A549 (cell line): ENCODE measurements around the gene REXO5. TPM values are rescaled to one million over a fixed set of nuclear protein-coding genes. Genes with fewer than 3 reads are reported as not detected.

Experiments used
- ATAC-seq, 2 experiments: fragments of 200-7000 bp in 1 of 2; fragments of >200 bp in 1 of 2; cut with Nextera tagmentation in 1 of 2; cut with Tn5 transposase in 1 of 2; 3 replicates each; pipeline versions ENCODE4 v1.8.0 to v1.9.1; 2018 to 2020; ENCODE audit warnings: mild to moderate bottlenecking in 1 of 2, moderate library complexity in 1 of 2
- CTCF ChIA-PET: fragments of 300-600 bp; sonication (Branson Sonifier 250); formaldehyde crosslinking; extraction: SDS; loops from one replicate; lab custom pipeline; 2021; ENCODE audit warnings: antibody characterized with exemption, inconsistent platforms; lab: Yijun Ruan, JAX
- POLR2A ChIA-PET: fragments of 350-600 bp; formaldehyde crosslinking; extraction: SDS; loops from one replicate; lab custom pipeline; 2021; ENCODE audit warnings: antibody characterized with exemption, inconsistent platforms; lab: Yijun Ruan, JAX
- DNase-seq, 2 experiments: peaks; one replicate each; pipeline versions ENCODE4 v3.0.0 to v3.0.0-alpha.2; 2011 to 2016; ENCODE audit warnings: low read depth in 1 of 2, low spot score in 1 of 2
- FAIRE-seq: peaks from 2 replicates; lab custom pipeline; 2011; peaks lifted over from hg19 to GRCh38; lab: Jason Lieb, UNC
- H3K27ac ChIP-seq, 2 experiments: fragments of >200 bp; sonication (Bioruptor Twin); formaldehyde crosslinking; 3 replicates each; pipeline ENCODE4 v1.5.1; 2016 to 2017
- H3K4me1 ChIP-seq: fragments of >200 bp; sonication (Bioruptor Twin); formaldehyde crosslinking; 3 replicates; pipeline ENCODE4 v1.6.1; 2016
- H3K4me2 ChIP-seq: fragments of >200 bp; sonication (Bioruptor Twin); formaldehyde crosslinking; 3 replicates; pipeline ENCODE4 v1.6.1; 2016
- H3K4me3 ChIP-seq: fragments of >200 bp; sonication (Bioruptor Twin); formaldehyde crosslinking; 3 replicates; pipeline ENCODE4 v1.5.1; 2016
- H3K9me3 ChIP-seq: fragments of >200 bp; sonication (Bioruptor Twin); formaldehyde crosslinking; 3 replicates; pipeline ENCODE4 v1.6.1; 2016
- BHLHE40 ChIP-seq: IDR thresholded peaks from 2 replicates; pipeline ENCODE4 v1.6.1; 2012; ENCODE audit warnings: low read depth, low read length, inconsistent platforms
- CBX8 ChIP-seq: fragments of 200-600 bp; sonication (generic); IDR thresholded peaks from 2 replicates; pipeline ENCODE4 v1.6.1; 2016
- EHMT2 ChIP-seq: fragments of 200-600 bp; sonication (generic); IDR thresholded peaks from 2 replicates; pipeline ENCODE4 v1.6.1; 2016; ENCODE audit warnings: antibody characterized with exemption, low read depth, mild to moderate bottlenecking, moderate library complexity
- EP300 ChIP-seq, 2 experiments: fragments of >200 bp; sonication (Bioruptor Twin); formaldehyde crosslinking; IDR thresholded peaks; 2 replicates in 1 of 2; 3 replicates in 1 of 2; pipeline ENCODE4 v1.6.1; 2016 to 2017
- FOXS1 ChIP-seq: fragments of 250-450 bp; sonication (Bioruptor Pico); IDR thresholded peaks from 2 replicates; pipeline ENCODE4 v1.5.0; 2020; ENCODE audit warnings: mild to moderate bottlenecking, moderate library complexity
- GATA3 ChIP-seq: IDR thresholded peaks from 2 replicates; pipeline ENCODE4 v1.6.1; 2012; ENCODE audit warnings: borderline replicate concordance
- HOXA7 ChIP-seq: fragments of 250-450 bp; sonication (Bioruptor Pico); IDR thresholded peaks from 2 replicates; pipeline ENCODE4 v1.5.0; 2020; ENCODE audit warnings: mild to moderate bottlenecking, moderate library complexity
- HOXB5 ChIP-seq: fragments of 250-450 bp; sonication (Bioruptor Pico); IDR thresholded peaks from 2 replicates; pipeline ENCODE4 v1.5.0; 2020; ENCODE audit warnings: mild to moderate bottlenecking, moderate library complexity
- JUNB ChIP-seq: fragments of >200 bp; sonication (Bioruptor Twin); formaldehyde crosslinking; IDR thresholded peaks from 2 replicates; pipeline ENCODE4 v1.6.1; 2016
- KDM1A ChIP-seq: fragments of 200-600 bp; sonication (generic); IDR thresholded peaks from 2 replicates; pipeline ENCODE4 v1.6.1; 2016; ENCODE audit warnings: low read depth, mild to moderate bottlenecking
- MAFK ChIP-seq: fragments of 450-650 bp; IDR thresholded peaks from 2 replicates; pipeline ENCODE4 v1.6.1; 2014; ENCODE audit not compliant: partially characterized antibody
- MYC ChIP-seq: IDR thresholded peaks from 2 replicates; pipeline ENCODE4 v1.6.1; 2012; ENCODE audit warnings: mild to moderate bottlenecking, inconsistent platforms, low read length, improper control_type of control experiment, borderline replicate concordance
- NFE2L2 ChIP-seq: fragments of 150-350 bp; conservative IDR thresholded peaks from 2 replicates; pipeline ENCODE4 v1.6.1; 2014; ENCODE audit warnings: low read length
- PHF8 ChIP-seq: fragments of 200-600 bp; sonication (generic); IDR thresholded peaks from 2 replicates; pipeline ENCODE4 v1.6.1; 2016; ENCODE audit warnings: low read depth, mild to moderate bottlenecking, antibody characterized with exemption, moderate library complexity, borderline replicate concordance
- POLR2A ChIP-seq: IDR thresholded peaks from 2 replicates; pipeline ENCODE4 v1.6.1; 2012; ENCODE audit warnings: mild to moderate bottlenecking, low read length
- POLR2AphosphoS2 ChIP-seq: conservative IDR thresholded peaks from 2 replicates; pipeline ENCODE4 v1.6.1; 2012; ENCODE audit warnings: low read length, improper control_type of control experiment, inconsistent platforms
- RAD21 ChIP-seq, 2 experiments: fragments of >200 bp in 1 of 2; sonication (Bioruptor Twin) in 1 of 2; formaldehyde crosslinking in 1 of 2; IDR thresholded peaks in 1 of 2; conservative IDR thresholded peaks in 1 of 2; 2 replicates in 1 of 2; 3 replicates in 1 of 2; pipeline ENCODE4 v1.6.1; 2012 to 2018; ENCODE audit warnings: inconsistent platforms in 1 of 2
- RFX5 ChIP-seq: fragments of 450-650 bp; IDR thresholded peaks from 2 replicates; pipeline ENCODE4 v1.7.1; 2014; ENCODE audit warnings: antibody characterized with exemption, mild to moderate bottlenecking, moderate library complexity
- TFCP2L1 ChIP-seq: fragments of 250-450 bp; sonication (Bioruptor Pico); IDR thresholded peaks from 2 replicates; pipeline ENCODE4 v1.5.0; 2021; ENCODE audit warnings: mild to moderate bottlenecking
- ZC3H11A ChIP-seq: fragments of 450-650 bp; IDR thresholded peaks from 2 replicates; pipeline ENCODE4 v1.6.1; 2014; ENCODE audit warnings: antibody characterized with exemption, mild to moderate bottlenecking
- ZFP36 ChIP-seq: fragments of 450-650 bp; IDR thresholded peaks from 2 replicates; pipeline ENCODE4 v1.6.1; 2014; ENCODE audit warnings: borderline replicate concordance; ENCODE audit not compliant: partially characterized antibody
- ZNF302 ChIP-seq: fragments of 250-450 bp; sonication (Bioruptor Pico); IDR thresholded peaks from 2 replicates; pipeline ENCODE4 v1.9.0; 2021; ENCODE audit warnings: inconsistent platforms, mild to moderate bottlenecking, moderate library complexity
- ZSCAN20 ChIP-seq: fragments of 250-450 bp; sonication (Bioruptor Pico); IDR thresholded peaks from 2 replicates; pipeline ENCODE4 v1.8.0; 2022; ENCODE audit warnings: mild to moderate bottlenecking, moderate library complexity
- WGBS: methylation state at CpG from one replicate; pipeline ENCODE4 v1.1.6; 2017; ENCODE audit errors: missing lambda C conversion rate; 5-methylcytosine and 5-hydroxymethylcytosine counted together
- polyA plus RNA-seq, 4 experiments: library from polyadenylated mRNA; depleted of rRNA in 3 of 4; stranded (reverse); fragments of >200 nt; fragmentation: RNase III in 1 of 4; extraction: RNeasy Plus Mini Kit Qiagen cat#74134 plus additional on column Dnase treatment in 1 of 4; gene quantifications; 2 replicates in 3 of 4; 3 replicates in 1 of 4; pipeline ENCODE4 v1.2.3, GENCODE V29; 2011 to 2017
- TF ChIP-seq, protein P1 (sequence below): fragments of 450-650 bp; IDR thresholded peaks from 2 replicates; pipeline ENCODE4 v1.6.1; 2014; ENCODE audit warnings: antibody characterized with exemption
- TF ChIP-seq, protein P2 (sequence below): IDR thresholded peaks from 2 replicates; pipeline ENCODE4 v1.6.1; 2012; ENCODE audit warnings: low read depth, borderline replicate concordance
- TF ChIP-seq, protein P3 (sequence below): IDR thresholded peaks from 2 replicates; pipeline ENCODE4 v1.6.1; 2012
- TF ChIP-seq, protein P4 (sequence below): fragments of 250-450 bp; sonication (Bioruptor Pico); IDR thresholded peaks from 2 replicates; pipeline ENCODE4 v1.5.0; 2020; ENCODE audit warnings: low read depth, mild to moderate bottlenecking, moderate library complexity
- TF ChIP-seq, protein P5 (sequence below): fragments of 250-450 bp; sonication (Bioruptor Pico); IDR thresholded peaks from 2 replicates; pipeline ENCODE4 v1.5.0; 2021; ENCODE audit warnings: mild to moderate bottlenecking, moderate library complexity, borderline replicate concordance

Gene REXO5
- polyA plus RNA-seq, 2 of the 4 experiments (the other 2 are of a cell fraction): 4.0 to 5.1 TPM

DNA sequence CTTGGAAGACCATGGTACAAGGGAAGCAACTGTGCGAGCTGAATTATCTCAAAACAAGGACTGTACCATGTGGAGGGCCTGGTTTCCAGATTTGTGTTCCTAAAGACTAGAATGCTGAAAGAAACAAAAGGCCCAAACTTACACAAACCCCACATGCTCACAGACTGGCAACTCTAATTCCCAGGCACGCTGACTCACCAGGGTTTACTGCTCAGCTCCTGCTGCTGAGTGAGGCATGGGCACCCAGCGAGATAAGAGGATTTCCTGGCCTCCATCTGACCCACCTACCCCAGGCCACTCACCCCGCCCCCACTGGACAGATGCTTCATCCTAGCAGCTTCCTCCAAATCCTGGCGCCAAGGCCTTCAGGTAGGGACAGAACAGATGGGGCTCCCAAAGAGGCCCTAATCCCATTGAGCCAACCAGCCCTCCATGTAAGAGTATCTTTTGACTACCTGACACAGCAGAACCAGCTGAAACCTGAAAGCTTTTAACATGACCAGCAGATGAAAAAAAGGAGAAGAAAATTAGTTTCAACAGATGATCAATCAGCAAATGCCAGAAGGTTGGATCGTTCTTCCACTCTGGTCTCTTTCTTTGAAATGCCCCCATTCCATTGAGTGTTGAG, 59.9 kb downstream of the REXO5 start (continued):
- TF ChIP-seq FOXS1 (CRISPR knock-in tag) (no peak), BHLHE40 (no peak), RAD21 (conservative IDR thresholded peaks at IDR 0.05 in 1 of 2, IDR thresholded peaks at IDR 0.05 in 1 of 2) (0 out of 5 replicates have a peak, but pooled peaks of 1 of the 2 experiments have one; percentile 3)
- TF ChIP-seq, protein P1, sequence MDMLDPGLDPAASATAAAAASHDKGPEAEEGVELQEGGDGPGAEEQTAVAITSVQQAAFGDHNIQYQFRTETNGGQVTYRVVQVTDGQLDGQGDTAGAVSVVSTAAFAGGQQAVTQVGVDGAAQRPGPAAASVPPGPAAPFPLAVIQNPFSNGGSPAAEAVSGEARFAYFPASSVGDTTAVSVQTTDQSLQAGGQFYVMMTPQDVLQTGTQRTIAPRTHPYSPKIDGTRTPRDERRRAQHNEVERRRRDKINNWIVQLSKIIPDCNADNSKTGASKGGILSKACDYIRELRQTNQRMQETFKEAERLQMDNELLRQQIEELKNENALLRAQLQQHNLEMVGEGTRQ: no peak
- TF ChIP-seq, all 56 proteins: peak for 7

DNA sequence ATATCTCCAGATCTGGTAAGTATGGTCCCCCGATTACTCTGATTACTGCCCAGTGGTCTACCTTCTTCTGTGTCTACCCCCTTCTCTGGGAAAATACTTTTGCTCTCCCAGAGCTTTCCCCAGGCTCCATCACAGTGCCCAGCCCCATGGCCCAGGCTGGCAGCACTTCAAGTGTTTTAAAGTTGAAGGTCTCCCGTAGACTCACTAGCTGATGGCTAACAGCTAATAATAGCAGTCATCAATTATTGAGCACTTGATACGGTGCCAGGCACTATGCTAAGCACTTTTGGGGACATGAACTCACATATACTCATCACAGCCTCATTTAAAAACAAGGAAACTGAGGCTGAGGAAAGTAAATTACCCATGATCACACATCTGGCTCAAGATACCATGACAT, 60.5 kb downstream of the REXO5 start:
- WGBS: 86% methylated on average over 3 of the region's 3 CpGs
- no peak for FAIRE-seq
- peak overlapping the region; percentile 87 to 94 for H3K27ac ChIP-seq
- no peak overlapping the region for H3K4me3 ChIP-seq
- no peak for DNase-seq
- H3K4me2 ChIP-seq: peak overlapping the region; percentile 68
- no peaks in the 10 kb centered on the region for H3K9me3 ChIP-seq
- TF ChIP-seq PHF8: no peak
- TF ChIP-seq ZFP36: no peak
- TF ChIP-seq, protein P2, sequence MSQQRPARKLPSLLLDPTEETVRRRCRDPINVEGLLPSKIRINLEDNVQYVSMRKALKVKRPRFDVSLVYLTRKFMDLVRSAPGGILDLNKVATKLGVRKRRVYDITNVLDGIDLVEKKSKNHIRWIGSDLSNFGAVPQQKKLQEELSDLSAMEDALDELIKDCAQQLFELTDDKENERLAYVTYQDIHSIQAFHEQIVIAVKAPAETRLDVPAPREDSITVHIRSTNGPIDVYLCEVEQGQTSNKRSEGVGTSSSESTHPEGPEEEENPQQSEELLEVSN: no peak
- no peak for TF ChIP-seq RFX5
- no peak for TF ChIP-seq HOXA7 (CRISPR knock-in tag)
- no peak for TF ChIP-seq ZSCAN20 (CRISPR knock-in tag)
- TF ChIP-seq RAD21 (conservative IDR thresholded peaks at IDR 0.05 in 1 of 2, IDR thresholded peaks at IDR 0.05 in 1 of 2): no peak
- TF ChIP-seq, protein P3, sequence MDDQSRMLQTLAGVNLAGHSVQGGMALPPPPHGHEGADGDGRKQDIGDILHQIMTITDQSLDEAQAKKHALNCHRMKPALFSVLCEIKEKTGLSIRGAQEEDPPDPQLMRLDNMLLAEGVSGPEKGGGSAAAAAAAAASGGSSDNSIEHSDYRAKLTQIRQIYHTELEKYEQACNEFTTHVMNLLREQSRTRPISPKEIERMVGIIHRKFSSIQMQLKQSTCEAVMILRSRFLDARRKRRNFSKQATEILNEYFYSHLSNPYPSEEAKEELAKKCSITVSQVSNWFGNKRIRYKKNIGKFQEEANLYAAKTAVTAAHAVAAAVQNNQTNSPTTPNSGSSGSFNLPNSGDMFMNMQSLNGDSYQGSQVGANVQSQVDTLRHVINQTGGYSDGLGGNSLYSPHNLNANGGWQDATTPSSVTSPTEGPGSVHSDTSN: no peak
- TF ChIP-seq EHMT2: no peak
- TF ChIP-seq GATA3: no peak
- no peak for TF ChIP-seq ZC3H11A
- POLR2A ChIA-PET: interaction anchor here (1.2 to 3.2 kb wide), 2 partner anchors 15 to 33 kb away, joined by 4 to 9 read pairs; partner anchors contain the start of genes DCUN1D3 and LYRM1
- CTCF ChIA-PET: interaction anchor here (1.1 to 5.4 kb wide), 8 partner anchors 8 to 434 kb away, joined by 3 to 50 read pairs (median 6); partner anchors contain the start of genes ERI2 and REXO5
- ATAC-seq: no peak
- H3K4me1 ChIP-seq: peaks cover 58% of the 10 kb centered on the region

DNA sequence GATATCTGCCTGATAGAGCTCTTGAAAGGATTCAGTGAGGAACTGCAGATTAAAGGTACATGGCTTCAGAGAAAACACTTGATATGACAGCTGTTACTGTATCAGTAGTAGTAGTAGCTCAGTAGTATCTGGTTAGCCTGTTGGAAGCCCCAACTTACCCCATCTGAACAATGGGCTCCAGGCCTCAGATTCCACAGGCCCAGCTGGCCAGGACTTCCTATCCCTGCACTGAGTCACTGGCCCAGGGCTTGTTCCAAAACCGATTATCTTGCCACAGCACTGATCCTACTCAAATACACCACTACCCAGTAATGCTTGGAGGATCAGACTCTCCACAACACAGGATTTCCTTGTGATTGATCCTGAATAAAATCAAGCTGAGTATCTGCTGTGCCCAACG, 61.3 kb downstream of the REXO5 start:
- Histone ChIP-seq H3K4me1 (peaks cover 58% of the 10 kb centered on the region), H3K9me3 (no peaks in the 10 kb centered on the region), H3K27ac (peak overlapping the region in 1 of 2 experiments; percentile 87; a peak in 3 of 6 replicates), H3K4me2 (no peak overlapping the region; the same call in 2 of the 3 replicates), H3K4me3 (no peak overlapping the region)
- WGBS: 84% methylated on average over 2 of the region's 2 CpGs
- no peak for ATAC-seq
- FAIRE-seq: no peak
- ChIA-PET CTCF (interaction anchor here (1.0 to 5.4 kb wide), 6 partner anchors 11 to 433 kb away, joined by 3 to 50 read pairs (median 6); partner anchors contain the start of genes ERI2 and REXO5), POLR2A (interaction anchor here (3.2 kb wide), 1 partner anchor 33 kb away, joined by 9 read pairs; the partner anchor contains the start of genes DCUN1D3 and LYRM1)
- no peak for DNase-seq
- TF ChIP-seq CBX8 (no peak), HOXB5 (CRISPR knock-in tag) (no peak), MYC (no peak), PHF8 (no peak), HOXA7 (CRISPR knock-in tag) (no peak), ZNF302 (CRISPR knock-in tag) (no peak), TFCP2L1 (CRISPR knock-in tag) (no peak), JUNB (no peak), NFE2L2 (no peak), MAFK (no peak), EP300 (IDR thresholded peaks at IDR 0.05) (no peak), POLR2AphosphoS2 (no peak), POLR2A (no peak), EHMT2 (no peak), KDM1A (no peak), ZSCAN20 (CRISPR knock-in tag) (no peak)
- TF ChIP-seq, protein P4, sequence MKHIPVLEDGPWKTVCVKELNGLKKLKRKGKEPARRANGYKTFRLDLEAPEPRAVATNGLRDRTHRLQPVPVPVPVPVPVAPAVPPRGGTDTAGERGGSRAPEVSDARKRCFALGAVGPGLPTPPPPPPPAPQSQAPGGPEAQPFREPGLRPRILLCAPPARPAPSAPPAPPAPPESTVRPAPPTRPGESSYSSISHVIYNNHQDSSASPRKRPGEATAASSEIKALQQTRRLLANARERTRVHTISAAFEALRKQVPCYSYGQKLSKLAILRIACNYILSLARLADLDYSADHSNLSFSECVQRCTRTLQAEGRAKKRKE (CRISPR knock-in tag): no peak
- TF ChIP-seq, protein P5, sequence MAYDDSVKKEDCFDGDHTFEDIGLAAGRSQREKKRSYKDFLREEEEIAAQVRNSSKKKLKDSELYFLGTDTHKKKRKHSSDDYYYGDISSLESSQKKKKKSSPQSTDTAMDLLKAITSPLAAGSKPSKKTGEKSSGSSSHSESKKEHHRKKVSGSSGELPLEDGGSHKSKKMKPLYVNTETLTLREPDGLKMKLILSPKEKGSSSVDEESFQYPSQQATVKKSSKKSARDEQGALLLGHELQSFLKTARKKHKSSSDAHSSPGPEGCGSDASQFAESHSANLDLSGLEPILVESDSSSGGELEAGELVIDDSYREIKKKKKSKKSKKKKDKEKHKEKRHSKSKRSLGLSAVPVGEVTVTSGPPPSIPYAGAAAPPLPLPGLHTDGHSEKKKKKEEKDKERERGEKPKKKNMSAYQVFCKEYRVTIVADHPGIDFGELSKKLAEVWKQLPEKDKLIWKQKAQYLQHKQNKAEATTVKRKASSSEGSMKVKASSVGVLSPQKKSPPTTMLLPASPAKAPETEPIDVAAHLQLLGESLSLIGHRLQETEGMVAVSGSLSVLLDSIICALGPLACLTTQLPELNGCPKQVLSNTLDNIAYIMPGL (CRISPR knock-in tag): no peak
